Measurements from ENCODE around the gene MTHFSD. TPM values are rescaled to one million over a fixed set of nuclear protein-coding genes. Genes with fewer than 3 reads are reported as not detected.
A peak's percentile ranks its signal among the peaks of the same experiment; 100 is the strongest.

The MTHFSD gene, protein sequence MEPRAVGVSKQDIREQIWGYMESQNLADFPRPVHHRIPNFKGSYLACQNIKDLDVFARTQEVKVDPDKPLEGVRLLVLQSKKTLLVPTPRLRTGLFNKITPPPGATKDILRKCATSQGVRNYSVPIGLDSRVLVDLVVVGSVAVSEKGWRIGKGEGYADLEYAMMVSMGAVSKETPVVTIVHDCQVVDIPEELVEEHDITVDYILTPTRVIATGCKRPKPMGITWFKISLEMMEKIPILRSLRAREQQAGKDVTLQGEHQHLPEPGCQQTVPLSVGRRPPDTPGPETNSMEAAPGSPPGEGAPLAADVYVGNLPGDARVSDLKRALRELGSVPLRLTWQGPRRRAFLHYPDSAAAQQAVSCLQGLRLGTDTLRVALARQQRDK
- total RNA-seq (2014; rRNA removed; shearing (Covaris generic); ENCODE audit: low replicate concordance) = 18.8 and 21.8 TPM in 2 replicates

DNA sequence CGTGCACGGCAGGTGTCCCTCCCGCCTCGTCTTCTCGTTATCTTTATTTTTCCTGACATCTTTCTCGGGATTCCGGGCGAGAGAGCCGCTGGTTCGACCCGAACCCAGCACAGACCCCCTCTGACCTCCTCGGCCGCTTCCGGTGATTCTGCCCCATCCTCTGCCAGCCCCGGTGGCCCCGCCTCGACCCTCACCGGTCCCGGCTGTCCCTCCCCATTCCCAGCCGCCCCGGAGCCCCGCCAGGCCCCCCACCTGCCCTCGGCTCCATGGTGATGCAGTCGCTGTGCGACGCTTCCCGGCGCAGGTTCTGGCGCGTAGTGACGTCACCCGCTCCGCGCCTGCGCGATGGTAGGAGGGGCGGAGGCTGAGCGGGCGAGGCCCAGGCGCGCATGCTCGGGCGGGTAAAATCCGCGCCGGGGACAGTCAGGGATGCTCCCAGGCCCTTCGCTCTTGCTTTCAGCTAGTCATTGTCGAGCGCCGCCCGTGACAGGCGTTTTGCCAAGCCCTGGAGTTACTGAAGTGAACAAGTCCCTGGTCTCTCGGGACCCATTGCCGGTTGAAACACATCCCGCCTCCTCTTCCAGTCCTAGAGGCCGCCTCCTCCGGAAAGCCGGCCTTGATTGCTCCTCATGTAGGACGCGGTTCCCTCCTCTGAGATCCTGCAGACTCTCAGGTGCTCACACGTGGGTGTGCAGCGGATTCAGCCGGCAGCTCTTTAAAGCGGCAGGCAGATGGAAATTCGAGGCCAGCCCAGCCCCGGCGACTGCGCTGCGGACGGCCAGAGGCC, at the start of gene MTHFSD:
TSS of gene MTHFSD (minus strand) at position 319 of the 787 bp plus-strand sequence. CDS start at position 268, 51 bp downstream.
- Histone ChIP-seq H3K4me2 (ENCODE audit: low read depth, low read length, poor library complexity, severe bottlenecking) (peak within 1 kb of the TSS; percentile 72), H3K27ac (ENCODE audit: low read length) (no peak within 1 kb of the TSS; the same call in 1 of the 2 replicates), H3K9me3 (ENCODE audit: low read length) (no peaks in the 10 kb centered on the region), H3K9me2 (replicated peaks; ENCODE audit: insufficient read depth, low read length) (no peaks in the 10 kb centered on the region), H3K4me1 (ENCODE audit: low read length) (peaks cover 12% of the 10 kb centered on the region), H3K27me3 (ENCODE audit: low read length) (no peaks in the 10 kb centered on the region), H3K36me3 (ENCODE audit: insufficient read depth, low read length) (no peaks in the 10 kb centered on the region), H2AFZ (ENCODE audit: low read length) (peak within 1 kb of the TSS; percentile 34; the same call in 1 of the 2 replicates), H3K4me3 (ENCODE audit: low read length) (peak within 1 kb of the TSS; percentile 93), H4K20me1 (ENCODE audit: insufficient read depth, low read depth, low read length) (no peaks in the 10 kb centered on the region), H3K79me2 (ENCODE audit: low read length) (peaks cover 11% of the 10 kb centered on the region), H3K9ac (ENCODE audit: low read length) (peak within 1 kb of the TSS; percentile 96)
- DNase-seq = peak; percentile 96

DNA sequence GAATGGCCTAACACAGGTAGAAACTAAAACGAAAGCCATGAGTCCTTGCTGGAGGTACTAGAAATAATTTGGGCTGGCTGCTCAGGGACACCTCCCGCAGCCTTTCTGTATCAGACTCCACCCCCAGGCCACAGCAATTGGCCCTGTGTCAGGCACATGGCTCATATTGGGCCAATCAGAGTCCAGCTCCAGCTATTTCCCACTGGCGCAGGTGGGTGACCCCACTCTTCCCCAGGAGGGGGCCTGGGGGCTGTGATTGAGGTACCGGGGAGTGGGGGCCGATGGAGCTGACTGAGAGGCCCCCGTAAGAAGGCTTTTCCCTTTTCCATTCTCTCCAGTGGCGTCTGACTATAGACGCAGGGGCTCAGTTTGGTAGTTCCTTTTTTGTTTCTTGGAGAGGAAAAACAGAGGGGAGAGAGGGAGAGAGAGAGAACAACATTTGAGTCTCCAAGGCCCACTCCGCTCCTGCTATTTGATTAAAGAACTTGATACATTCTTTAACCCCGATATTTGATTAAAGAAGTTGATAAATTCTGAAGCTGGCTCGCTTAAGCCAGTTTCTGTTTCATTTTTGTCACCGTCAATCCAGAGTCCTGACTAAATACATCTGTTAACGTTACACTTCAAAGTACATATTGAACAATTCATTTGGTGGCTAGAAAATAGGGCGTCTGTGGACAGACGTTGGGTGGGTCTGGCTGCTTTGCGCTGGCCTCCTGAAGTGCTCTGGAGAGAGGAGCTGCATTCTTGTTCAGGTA, 49.6 kb upstream of the MTHFSD start:
- Histone ChIP-seq H3K4me1 (ENCODE audit: low read length) (no peaks in the 10 kb centered on the region), H3K9ac (ENCODE audit: low read length) (no peak overlapping the region), H2AFZ (ENCODE audit: low read length) (no peak overlapping the region), H4K20me1 (ENCODE audit: insufficient read depth, low read depth, low read length) (no peaks in the 10 kb centered on the region), H3K4me2 (ENCODE audit: low read depth, low read length, poor library complexity, severe bottlenecking) (no peak overlapping the region), H3K4me3 (ENCODE audit: low read length) (no peak overlapping the region), H3K9me2 (replicated peaks; ENCODE audit: insufficient read depth, low read length) (no peaks in the 10 kb centered on the region), H3K79me2 (ENCODE audit: low read length) (no peaks in the 10 kb centered on the region), H3K36me3 (ENCODE audit: insufficient read depth, low read length) (no peaks in the 10 kb centered on the region), H3K27me3 (ENCODE audit: low read length) (no peaks in the 10 kb centered on the region), H3K9me3 (ENCODE audit: low read length) (no peaks in the 10 kb centered on the region), H3K27ac (ENCODE audit: low read length) (no peak overlapping the region)
- no peak for DNase-seq

DNA sequence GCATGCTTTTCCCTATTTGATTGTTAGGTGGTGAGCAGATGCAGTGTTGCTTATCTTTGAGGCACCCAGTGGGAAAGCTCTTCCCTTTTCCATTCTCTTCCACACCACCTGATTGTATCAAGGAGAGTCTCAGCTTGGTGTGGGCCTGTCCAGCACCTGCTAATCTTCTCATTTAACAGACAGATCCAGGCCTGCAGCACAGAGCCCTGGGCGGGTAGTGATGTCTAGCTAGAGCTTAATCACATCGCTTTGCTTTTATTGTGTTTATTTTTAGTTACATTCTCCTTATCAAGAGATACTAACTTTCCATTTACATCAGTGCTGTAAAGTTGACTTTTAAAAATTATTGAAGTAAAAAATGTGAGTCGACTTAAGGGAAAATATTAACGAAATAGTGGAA, 47.5 kb upstream of the MTHFSD start:
- H3K27me3 ChIP-seq (ENCODE audit: low read length) = no peaks in the 10 kb centered on the region
- H3K9me3 ChIP-seq (ENCODE audit: low read length) = no peaks in the 10 kb centered on the region
- no peak overlapping the region for H3K4me3 ChIP-seq (ENCODE audit: low read length)
- no peaks in the 10 kb centered on the region for H4K20me1 ChIP-seq (ENCODE audit: insufficient read depth, low read depth, low read length)
- H3K4me2 ChIP-seq (ENCODE audit: low read depth, low read length, poor library complexity, severe bottlenecking) = no peak overlapping the region
- H2AFZ ChIP-seq (ENCODE audit: low read length) = no peak overlapping the region
- no peaks in the 10 kb centered on the region for H3K36me3 ChIP-seq (ENCODE audit: insufficient read depth, low read length)
- no peaks in the 10 kb centered on the region for H3K79me2 ChIP-seq (ENCODE audit: low read length)
- no peak overlapping the region for H3K27ac ChIP-seq (ENCODE audit: low read length)
- no peaks in the 10 kb centered on the region for H3K9me2 ChIP-seq (replicated peaks; ENCODE audit: insufficient read depth, low read length)
- H3K9ac ChIP-seq (ENCODE audit: low read length) = no peak overlapping the region
- H3K4me1 ChIP-seq (ENCODE audit: low read length) = no peaks in the 10 kb centered on the region
- DNase-seq = no peak

DNA sequence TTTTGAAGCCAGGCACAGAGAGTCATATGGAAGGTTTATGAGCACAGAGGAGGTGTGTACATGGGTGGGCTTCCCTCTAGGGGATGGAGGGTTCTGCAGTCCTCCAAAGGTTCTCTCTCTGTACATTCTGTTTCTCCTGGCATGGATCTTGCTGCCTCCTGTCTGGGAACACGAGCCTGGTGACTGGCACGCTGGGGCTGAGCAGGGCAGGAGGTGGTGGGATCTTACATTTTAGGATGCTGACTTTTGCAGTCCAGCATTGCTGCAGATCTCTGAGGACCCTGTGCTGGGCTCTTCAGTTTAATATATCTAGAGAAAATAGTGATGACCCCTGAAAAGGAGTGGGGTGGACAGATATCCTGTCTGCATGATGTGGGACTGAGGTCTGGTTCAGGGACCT, 46.3 kb upstream of the MTHFSD start:
- Histone ChIP-seq H3K4me2 (ENCODE audit: low read depth, low read length, poor library complexity, severe bottlenecking) (no peak overlapping the region), H3K27ac (ENCODE audit: low read length) (no peak overlapping the region), H3K36me3 (ENCODE audit: insufficient read depth, low read length) (no peaks in the 10 kb centered on the region), H3K9me3 (ENCODE audit: low read length) (no peaks in the 10 kb centered on the region), H3K4me1 (ENCODE audit: low read length) (no peaks in the 10 kb centered on the region), H3K9me2 (replicated peaks; ENCODE audit: insufficient read depth, low read length) (no peaks in the 10 kb centered on the region), H2AFZ (ENCODE audit: low read length) (no peak overlapping the region), H3K4me3 (ENCODE audit: low read length) (no peak overlapping the region), H3K27me3 (ENCODE audit: low read length) (no peaks in the 10 kb centered on the region), H3K79me2 (ENCODE audit: low read length) (no peaks in the 10 kb centered on the region), H3K9ac (ENCODE audit: low read length) (no peak overlapping the region), H4K20me1 (ENCODE audit: insufficient read depth, low read depth, low read length) (no peaks in the 10 kb centered on the region)
- DNase-seq = no peak

DNA sequence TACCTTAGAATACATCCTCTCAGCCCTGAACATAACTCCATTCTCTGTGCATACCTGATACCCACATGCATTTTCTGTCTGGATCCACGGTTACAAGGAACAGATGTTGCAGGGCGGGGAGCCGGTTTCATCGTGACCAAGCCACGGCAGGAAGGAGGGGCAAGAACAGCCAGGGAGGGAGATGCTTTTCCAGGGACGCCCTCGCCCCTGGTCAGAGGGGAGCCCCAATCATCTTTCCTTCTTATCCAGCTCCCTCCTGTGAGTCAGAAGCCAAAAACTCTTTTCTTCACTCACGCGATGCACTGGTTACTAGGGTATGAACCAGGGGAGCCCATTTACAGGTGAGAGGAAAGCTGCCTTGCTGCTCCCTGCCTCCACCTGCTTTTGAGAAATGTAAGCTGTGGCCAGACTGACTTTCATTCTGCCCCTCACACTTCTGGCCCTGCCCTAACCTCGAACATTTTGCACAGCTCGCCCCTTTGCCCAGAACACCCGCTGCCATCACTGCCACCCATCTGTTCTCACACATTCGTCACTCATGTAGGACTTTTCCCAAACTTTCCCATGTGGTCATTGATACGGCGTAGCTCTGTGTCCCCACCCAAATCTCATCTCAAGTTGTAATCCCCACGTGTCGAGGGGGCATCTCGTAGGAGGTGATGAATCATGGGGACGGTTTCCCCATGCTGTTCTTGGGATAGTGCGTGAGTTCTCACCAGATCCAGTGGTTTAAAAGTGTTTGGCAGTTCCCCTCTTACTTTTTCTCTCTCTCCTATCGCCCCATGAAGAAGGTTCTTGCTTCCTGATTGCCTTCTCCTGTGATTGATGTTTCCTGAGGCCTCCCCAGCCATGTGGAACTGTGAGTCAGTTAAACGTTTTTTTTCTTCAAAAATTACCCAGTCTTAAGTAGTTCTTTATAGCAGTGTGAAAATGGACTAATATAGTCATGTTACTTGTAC, 43.9 kb upstream of the MTHFSD start:
- H3K4me2 ChIP-seq (ENCODE audit: low read depth, low read length, poor library complexity, severe bottlenecking) = no peak overlapping the region
- H3K9me2 ChIP-seq (replicated peaks; ENCODE audit: insufficient read depth, low read length) = no peaks in the 10 kb centered on the region
- H3K36me3 ChIP-seq (ENCODE audit: insufficient read depth, low read length) = no peaks in the 10 kb centered on the region
- no peak overlapping the region for H3K9ac ChIP-seq (ENCODE audit: low read length)
- H3K27ac ChIP-seq (ENCODE audit: low read length) = no peak overlapping the region
- H3K79me2 ChIP-seq (ENCODE audit: low read length) = no peaks in the 10 kb centered on the region
- no peak overlapping the region for H3K4me3 ChIP-seq (ENCODE audit: low read length)
- no peaks in the 10 kb centered on the region for H4K20me1 ChIP-seq (ENCODE audit: insufficient read depth, low read depth, low read length)
- H2AFZ ChIP-seq (ENCODE audit: low read length) = no peak overlapping the region
- H3K4me1 ChIP-seq (ENCODE audit: low read length) = no peaks in the 10 kb centered on the region
- H3K9me3 ChIP-seq (ENCODE audit: low read length) = no peaks in the 10 kb centered on the region
- no peaks in the 10 kb centered on the region for H3K27me3 ChIP-seq (ENCODE audit: low read length)
- DNase-seq = no peak

DNA sequence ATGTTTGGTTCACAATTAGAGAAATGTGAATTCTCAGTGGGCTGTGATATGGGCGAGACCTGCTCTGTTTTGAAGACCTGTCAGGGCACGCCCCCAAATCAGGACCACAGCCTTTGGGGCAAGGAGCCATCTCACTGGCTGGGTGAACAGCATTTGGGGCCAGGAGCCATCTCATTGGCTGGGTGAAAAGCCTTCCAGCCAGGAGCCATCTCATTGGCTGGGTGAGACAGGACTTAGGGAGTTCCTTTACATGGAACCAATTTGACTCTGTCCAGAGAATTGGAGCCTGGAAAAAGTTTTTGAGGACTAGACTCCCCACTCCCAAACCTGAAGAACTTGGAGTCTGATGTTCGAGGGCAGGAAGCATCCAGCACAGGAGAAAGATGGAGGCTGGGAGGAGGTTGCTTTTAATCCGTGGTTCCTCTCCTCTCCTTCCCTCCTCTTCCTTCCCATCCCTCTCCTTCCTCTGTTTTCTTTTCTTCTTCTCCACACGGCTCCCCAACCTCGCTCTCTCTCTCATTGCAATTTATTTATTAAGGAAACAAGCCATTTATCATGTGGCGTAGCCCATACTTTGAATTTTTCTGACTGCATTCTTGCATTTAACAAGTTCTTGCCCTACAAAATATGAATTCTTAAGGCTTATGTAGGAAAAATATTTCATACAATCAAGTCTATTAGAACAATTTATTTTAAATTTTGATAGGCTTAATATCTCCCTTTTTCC, 43.0 kb upstream of the MTHFSD start:
- Histone ChIP-seq H3K9ac (ENCODE audit: low read length) (no peak overlapping the region), H3K27ac (ENCODE audit: low read length) (no peak overlapping the region), H3K36me3 (ENCODE audit: insufficient read depth, low read length) (no peaks in the 10 kb centered on the region), H3K27me3 (ENCODE audit: low read length) (no peaks in the 10 kb centered on the region), H2AFZ (ENCODE audit: low read length) (no peak overlapping the region), H4K20me1 (ENCODE audit: insufficient read depth, low read depth, low read length) (no peaks in the 10 kb centered on the region), H3K9me2 (replicated peaks; ENCODE audit: insufficient read depth, low read length) (no peaks in the 10 kb centered on the region), H3K9me3 (ENCODE audit: low read length) (no peaks in the 10 kb centered on the region), H3K4me2 (ENCODE audit: low read depth, low read length, poor library complexity, severe bottlenecking) (no peak overlapping the region), H3K4me3 (ENCODE audit: low read length) (no peak overlapping the region), H3K79me2 (ENCODE audit: low read length) (no peaks in the 10 kb centered on the region), H3K4me1 (ENCODE audit: low read length) (no peaks in the 10 kb centered on the region)
- peak; percentile 70 for DNase-seq

All from Karpas-422 (cell line).